Fibroblast of lung (primary cell): ENCODE measurements around the gene PALMD. TPM values are rescaled to one million over a fixed set of nuclear protein-coding genes. Genes with fewer than 3 reads are reported as not detected.

ENCODE experiments used
- DNase-seq, 2 donors: peaks; one replicate each; pipeline versions ENCODE4 v3.0.0 to v3.0.0-alpha.2; 2010; ENCODE audit warnings: low read depth in 2 of 2
- H2AFZ ChIP-seq: 2 replicates; pipeline ENCODE4 v1.5.1; 2012; ENCODE audit warnings: low read length, control low read depth, inconsistent platforms
- H3K27ac ChIP-seq: 2 replicates; pipeline ENCODE4 v1.5.1; 2011; ENCODE audit warnings: low read length, control low read depth; ENCODE audit not compliant: insufficient read depth
- H3K27me3 ChIP-seq: 2 replicates; pipeline ENCODE4 v1.5.1; 2011; ENCODE audit warnings: mild to moderate bottlenecking, low read length; ENCODE audit not compliant: control insufficient read depth, insufficient read depth
- H3K36me3 ChIP-seq: 2 replicates; pipeline ENCODE4 v1.5.1; 2011; ENCODE audit warnings: low read length; ENCODE audit not compliant: control insufficient read depth, insufficient read depth
- H3K4me1 ChIP-seq: 2 replicates; pipeline ENCODE4 v1.5.1; 2011; ENCODE audit warnings: low read length; ENCODE audit not compliant: control insufficient read depth, insufficient read depth; ENCODE audit errors: extremely low read depth
- H3K4me2 ChIP-seq: 2 replicates; pipeline ENCODE4 v1.5.1; 2011; ENCODE audit warnings: low read length, control low read depth; ENCODE audit not compliant: insufficient read depth; ENCODE audit errors: extremely low read depth
- H3K4me3 ChIP-seq, 4 experiments: fragments of 200-600 bp in 1 of 4; sonication (generic) in 1 of 4; replicated peaks in 1 of 4; 2 replicates each; pipeline ENCODE4 v1.5.1; 2011 to 2016; ENCODE audit warnings: low read length in 4 of 4, low read depth in 3 of 4, mild to moderate bottlenecking in 3 of 4, control low read depth in 2 of 4, inconsistent platforms in 1 of 4, mixed read lengths in 1 of 4; ENCODE audit not compliant: insufficient read depth in 1 of 4; ENCODE audit errors: control extremely low read depth in 1 of 4
- H3K79me2 ChIP-seq: 2 replicates; pipeline ENCODE4 v1.5.1; 2012; ENCODE audit warnings: mild to moderate bottlenecking, low read length, inconsistent platforms; ENCODE audit not compliant: control insufficient read depth, insufficient read depth
- H3K9ac ChIP-seq: 2 replicates; pipeline ENCODE4 v1.5.1; 2011; ENCODE audit warnings: mild to moderate bottlenecking, low read length, control low read depth; ENCODE audit not compliant: insufficient read depth
- H3K9me3 ChIP-seq: 2 replicates; pipeline ENCODE4 v1.5.1; 2012; ENCODE audit warnings: low read depth, low read length; ENCODE audit not compliant: control insufficient read depth, insufficient read depth
- H4K20me1 ChIP-seq: 2 replicates; pipeline ENCODE4 v1.5.1; 2011; ENCODE audit warnings: low read length; ENCODE audit not compliant: control insufficient read depth, insufficient read depth; ENCODE audit errors: extremely low read depth
- EZH2 ChIP-seq: IDR thresholded peaks from 2 replicates; pipeline ENCODE4 v1.5.1; 2012; ENCODE audit warnings: low read length, control low read depth, mild to moderate bottlenecking; ENCODE audit errors: missing control alignments
- polyA plus RNA-seq, 2 donors: library from polyadenylated mRNA; depleted of rRNA in 1 of 2; stranded (reverse) in 1 of 2; unstranded in 1 of 2; fragments of >200 nt; gene quantifications; 2 replicates each; pipeline ENCODE4 v1.2.1, GENCODE V29; 2011 to 2012; ENCODE audit warnings: missing spikeins in 1 of 2
- total RNA-seq: library from RNA; depleted of rRNA; stranded (reverse); fragments of >200 nt; gene quantifications from 2 replicates; pipeline ENCODE4 v1.2.1, GENCODE V29; 2014
- TF ChIP-seq, protein P1 (sequence below), 2 donors: IDR thresholded peaks in 1 of 2; conservative IDR thresholded peaks in 1 of 2; 1 replicate in 1 of 2; 2 replicates in 1 of 2; pipeline ENCODE4 v1.5.1; 2011 to 2012; ENCODE audit warnings: low read length in 2 of 2, control low read depth in 1 of 2, inconsistent platforms in 1 of 2, low read depth in 1 of 2, mild to moderate bottlenecking in 1 of 2

PALMD gene
- total and polyA plus RNA-seq, 2 donors (not counting 1 experiment from before 2014, with no cell fraction given): 1.5 to 31.0 TPM

DNA sequence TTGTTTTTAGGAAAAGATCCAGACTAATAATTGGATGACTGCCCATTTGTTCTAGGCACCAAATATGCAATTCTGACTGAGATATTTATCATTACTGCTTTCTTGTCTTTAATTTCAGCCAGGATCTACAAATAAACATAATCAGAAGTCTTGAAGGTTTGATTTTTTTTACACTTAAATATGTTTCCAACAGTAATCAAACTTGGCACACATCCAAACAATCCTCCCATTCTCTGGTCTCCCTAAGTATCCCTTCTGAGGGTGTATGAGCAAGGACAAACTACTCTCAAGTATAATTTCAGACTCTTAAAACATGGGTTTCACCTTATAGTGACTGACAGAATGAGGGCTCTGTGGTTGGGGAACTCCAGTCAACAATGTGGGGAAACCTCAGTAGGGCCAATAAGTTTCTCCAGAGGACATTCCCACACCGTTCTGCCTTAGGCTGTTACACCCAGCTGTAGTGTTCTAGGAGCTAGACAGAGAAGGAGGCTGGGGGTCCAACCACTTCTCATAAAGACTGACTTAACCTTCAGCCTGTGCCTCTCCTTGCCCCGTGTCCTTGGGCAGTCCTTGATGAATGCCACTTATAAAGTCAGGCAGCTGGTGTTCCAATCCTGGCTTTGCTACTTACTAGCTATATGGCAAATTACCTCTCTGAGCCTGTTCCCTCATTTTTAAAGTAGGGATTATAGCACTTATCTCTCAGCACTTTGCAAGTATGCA lies 1.5 kb upstream of the PALMD start:
- TF ChIP-seq, protein P1, sequence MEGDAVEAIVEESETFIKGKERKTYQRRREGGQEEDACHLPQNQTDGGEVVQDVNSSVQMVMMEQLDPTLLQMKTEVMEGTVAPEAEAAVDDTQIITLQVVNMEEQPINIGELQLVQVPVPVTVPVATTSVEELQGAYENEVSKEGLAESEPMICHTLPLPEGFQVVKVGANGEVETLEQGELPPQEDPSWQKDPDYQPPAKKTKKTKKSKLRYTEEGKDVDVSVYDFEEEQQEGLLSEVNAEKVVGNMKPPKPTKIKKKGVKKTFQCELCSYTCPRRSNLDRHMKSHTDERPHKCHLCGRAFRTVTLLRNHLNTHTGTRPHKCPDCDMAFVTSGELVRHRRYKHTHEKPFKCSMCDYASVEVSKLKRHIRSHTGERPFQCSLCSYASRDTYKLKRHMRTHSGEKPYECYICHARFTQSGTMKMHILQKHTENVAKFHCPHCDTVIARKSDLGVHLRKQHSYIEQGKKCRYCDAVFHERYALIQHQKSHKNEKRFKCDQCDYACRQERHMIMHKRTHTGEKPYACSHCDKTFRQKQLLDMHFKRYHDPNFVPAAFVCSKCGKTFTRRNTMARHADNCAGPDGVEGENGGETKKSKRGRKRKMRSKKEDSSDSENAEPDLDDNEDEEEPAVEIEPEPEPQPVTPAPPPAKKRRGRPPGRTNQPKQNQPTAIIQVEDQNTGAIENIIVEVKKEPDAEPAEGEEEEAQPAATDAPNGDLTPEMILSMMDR (conservative IDR thresholded peaks at IDR 0.05 in 1 of 2, IDR thresholded peaks at IDR 0.05 in 1 of 2; ENCODE audit: low read depth in 1 of 2, low read length in 2 of 2): no peak
- TF ChIP-seq EZH2: no peak
- Histone ChIP-seq H2AFZ (no peak overlapping the region), H3K4me1 (peaks cover 2% of the 10 kb centered on the region), H4K20me1 (no peaks in the 10 kb centered on the region), H3K27ac (no peak overlapping the region), H3K79me2 (no peaks in the 10 kb centered on the region), H3K4me3 (no peak overlapping the region), H3K9ac (no peak overlapping the region), H3K36me3 (no peaks in the 10 kb centered on the region), H3K9me3 (no peaks in the 10 kb centered on the region), H3K4me2 (no peak overlapping the region), H3K27me3 (no peaks in the 10 kb centered on the region)
- DNase-seq: no peak

DNA sequence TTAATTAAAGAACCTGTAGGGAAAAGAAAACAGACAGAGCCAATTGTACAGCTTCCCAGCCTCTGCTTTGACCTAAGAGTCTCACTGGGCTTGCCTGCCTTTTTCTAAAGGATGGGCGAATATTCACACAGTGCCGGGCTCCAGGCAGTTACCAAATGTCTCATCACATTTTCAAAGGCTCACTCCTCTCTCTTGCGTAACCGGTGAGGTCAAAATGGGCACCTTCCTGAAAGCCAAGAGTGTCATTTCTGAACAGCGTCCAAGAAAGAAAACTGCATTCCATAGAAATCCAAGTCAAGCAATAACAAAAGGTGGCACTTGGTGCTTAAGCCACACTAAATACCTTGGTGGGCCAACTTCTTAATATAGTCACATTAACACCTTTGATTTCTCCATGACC lies 710 bp upstream of the PALMD start:
- H2AFZ ChIP-seq: no peak overlapping the region
- H3K4me2 ChIP-seq: no peak overlapping the region
- no peaks in the 10 kb centered on the region for H3K9me3 ChIP-seq
- no peak overlapping the region for H3K4me3 ChIP-seq
- no peak overlapping the region for H3K9ac ChIP-seq
- no peaks in the 10 kb centered on the region for H4K20me1 ChIP-seq
- TF ChIP-seq, protein P1 (conservative IDR thresholded peaks at IDR 0.05 in 1 of 2, IDR thresholded peaks at IDR 0.05 in 1 of 2; ENCODE audit: low read depth in 1 of 2, low read length in 2 of 2): no peak
- no peak for TF ChIP-seq EZH2
- no peaks in the 10 kb centered on the region for H3K79me2 ChIP-seq
- H3K36me3 ChIP-seq: no peaks in the 10 kb centered on the region
- H3K4me1 ChIP-seq: peaks cover 2% of the 10 kb centered on the region
- H3K27ac ChIP-seq: no peak overlapping the region
- peak; percentile 57 to 61 for DNase-seq
- H3K27me3 ChIP-seq: no peaks in the 10 kb centered on the region

DNA sequence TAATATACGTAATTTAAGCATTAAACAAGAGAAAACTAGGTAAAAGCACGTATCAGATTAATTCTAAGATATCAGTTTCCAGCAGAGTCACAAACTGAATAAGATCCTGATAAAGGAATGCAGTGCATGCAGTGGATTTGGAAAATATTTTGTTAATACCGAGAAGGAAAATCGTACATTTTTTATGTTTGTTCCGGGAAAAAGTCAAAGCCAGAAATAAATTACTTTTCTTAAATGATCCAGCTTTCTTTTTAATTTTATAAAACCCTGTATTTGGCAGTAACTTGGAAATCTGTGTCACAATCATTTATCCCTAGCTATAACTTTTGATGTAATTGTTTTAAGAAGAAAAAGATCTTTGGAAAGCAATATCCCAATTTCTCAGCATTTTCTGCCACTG lies 955 bp downstream of the PALMD start:
- H3K27me3 ChIP-seq: no peaks in the 10 kb centered on the region
- no peaks in the 10 kb centered on the region for H3K79me2 ChIP-seq
- H3K27ac ChIP-seq: no peak overlapping the region
- peak overlapping the region in 1 of 4 experiments; percentile 48 for H3K4me3 ChIP-seq
- no peaks in the 10 kb centered on the region for H4K20me1 ChIP-seq
- no peak for DNase-seq
- H3K4me1 ChIP-seq: peaks cover 2% of the 10 kb centered on the region
- H2AFZ ChIP-seq: no peak overlapping the region
- TF ChIP-seq, protein P1 (conservative IDR thresholded peaks at IDR 0.05 in 1 of 2, IDR thresholded peaks at IDR 0.05 in 1 of 2; ENCODE audit: low read depth in 1 of 2, low read length in 2 of 2): no peak
- no peak for TF ChIP-seq EZH2
- H3K4me2 ChIP-seq: peak overlapping the region; percentile 78
- no peaks in the 10 kb centered on the region for H3K36me3 ChIP-seq
- no peak overlapping the region for H3K9ac ChIP-seq
- H3K9me3 ChIP-seq: no peaks in the 10 kb centered on the region
